Retinal pigment epithelial cell (primary cell): Measurements from ENCODE around the gene ELSPBP1.
"Not testable (repeated sequence)": the region's sequence is repeated elsewhere in the genome, so short reads cannot be mapped to it uniquely, and the experiment has no call there.

ENCODE experiments used
- DNase-seq: peaks from one replicate; pipeline ENCODE4 v3.0.0-alpha.2; 2010; ENCODE audit warnings: low read depth
- H3K4me3 ChIP-seq: 2 replicates; pipeline ENCODE4 v1.5.1; 2011; ENCODE audit warnings: mild to moderate bottlenecking, low read length, control low read depth, moderate library complexity
- TF ChIP-seq, protein P1 (sequence below): conservative IDR thresholded peaks from 2 replicates; pipeline ENCODE4 v1.5.1; 2011; ENCODE audit warnings: low read depth, low read length, control low read depth, inconsistent platforms

The ELSPBP1 gene

DNA sequence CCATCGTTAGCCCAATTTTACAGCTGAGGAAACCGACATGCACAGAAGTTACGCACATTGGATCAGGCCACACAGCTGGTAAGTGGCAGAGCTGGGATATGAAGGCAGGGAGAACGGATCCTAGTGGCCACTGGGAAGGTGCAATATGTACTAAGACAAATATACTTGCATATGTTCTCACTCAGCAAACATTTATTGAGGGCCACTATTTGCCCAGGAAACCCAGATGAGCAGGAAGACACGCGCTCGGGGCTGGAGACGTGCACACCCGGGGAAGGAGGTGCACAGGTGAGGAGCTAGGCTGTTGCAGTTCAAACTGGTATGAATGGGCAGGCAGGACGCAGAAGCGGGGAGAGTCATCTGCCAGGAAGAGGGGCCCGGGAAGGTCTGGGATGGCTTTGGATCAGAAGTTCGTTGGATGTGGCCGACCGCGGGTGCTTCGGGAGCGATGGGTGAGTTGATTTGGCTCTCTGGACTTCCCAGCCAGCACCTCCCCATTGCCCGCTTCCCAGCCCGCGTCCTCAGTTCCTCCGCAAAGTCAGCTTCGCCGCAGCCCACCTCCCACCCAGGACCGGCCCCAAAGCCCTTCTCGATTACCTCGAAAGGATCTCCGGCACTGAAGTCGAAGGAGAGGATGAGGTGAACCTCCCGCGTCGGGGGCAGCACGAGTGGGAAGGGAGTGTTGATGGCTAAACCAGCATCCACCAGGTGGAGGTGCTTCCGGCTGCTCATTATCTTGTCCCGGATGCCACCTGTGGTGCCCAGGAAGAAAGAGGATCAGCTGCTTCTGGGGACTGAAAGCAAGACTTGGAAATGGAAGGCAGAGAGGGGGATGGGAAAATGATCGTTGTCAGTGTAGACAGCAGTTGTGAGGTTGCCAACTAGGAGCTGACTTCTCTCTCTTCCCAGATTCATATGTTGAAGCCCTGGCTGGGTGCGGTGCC lies 67.2 kb downstream of the ELSPBP1 start:
- H3K4me3 ChIP-seq, result no peak overlapping the region
- TF ChIP-seq, protein P1, sequence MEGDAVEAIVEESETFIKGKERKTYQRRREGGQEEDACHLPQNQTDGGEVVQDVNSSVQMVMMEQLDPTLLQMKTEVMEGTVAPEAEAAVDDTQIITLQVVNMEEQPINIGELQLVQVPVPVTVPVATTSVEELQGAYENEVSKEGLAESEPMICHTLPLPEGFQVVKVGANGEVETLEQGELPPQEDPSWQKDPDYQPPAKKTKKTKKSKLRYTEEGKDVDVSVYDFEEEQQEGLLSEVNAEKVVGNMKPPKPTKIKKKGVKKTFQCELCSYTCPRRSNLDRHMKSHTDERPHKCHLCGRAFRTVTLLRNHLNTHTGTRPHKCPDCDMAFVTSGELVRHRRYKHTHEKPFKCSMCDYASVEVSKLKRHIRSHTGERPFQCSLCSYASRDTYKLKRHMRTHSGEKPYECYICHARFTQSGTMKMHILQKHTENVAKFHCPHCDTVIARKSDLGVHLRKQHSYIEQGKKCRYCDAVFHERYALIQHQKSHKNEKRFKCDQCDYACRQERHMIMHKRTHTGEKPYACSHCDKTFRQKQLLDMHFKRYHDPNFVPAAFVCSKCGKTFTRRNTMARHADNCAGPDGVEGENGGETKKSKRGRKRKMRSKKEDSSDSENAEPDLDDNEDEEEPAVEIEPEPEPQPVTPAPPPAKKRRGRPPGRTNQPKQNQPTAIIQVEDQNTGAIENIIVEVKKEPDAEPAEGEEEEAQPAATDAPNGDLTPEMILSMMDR, result no peak
- DNase-seq, result no peak

DNA sequence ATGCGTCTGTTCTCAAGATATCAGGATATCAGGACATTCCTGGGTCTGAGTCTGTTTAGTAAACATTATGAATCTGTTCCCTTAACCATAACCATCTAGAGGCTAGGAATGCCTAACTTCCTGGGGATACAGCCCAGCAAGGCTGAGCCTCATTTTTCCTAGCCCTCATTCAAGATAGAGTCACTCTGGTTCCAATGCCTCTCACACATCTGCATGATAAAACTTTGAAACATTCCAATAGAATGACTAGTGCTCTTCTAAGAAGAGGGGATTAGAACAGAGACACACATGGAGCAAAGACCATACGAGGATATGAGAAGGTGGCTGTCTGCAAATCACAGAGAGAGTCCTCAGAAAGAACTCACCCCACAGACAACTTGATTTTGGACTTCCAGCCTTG lies 70.1 kb downstream of the ELSPBP1 start:
- DNase-seq, result no peak
- TF ChIP-seq, protein P1, result no peak
- H3K4me3 ChIP-seq, result no peak overlapping the region

DNA sequence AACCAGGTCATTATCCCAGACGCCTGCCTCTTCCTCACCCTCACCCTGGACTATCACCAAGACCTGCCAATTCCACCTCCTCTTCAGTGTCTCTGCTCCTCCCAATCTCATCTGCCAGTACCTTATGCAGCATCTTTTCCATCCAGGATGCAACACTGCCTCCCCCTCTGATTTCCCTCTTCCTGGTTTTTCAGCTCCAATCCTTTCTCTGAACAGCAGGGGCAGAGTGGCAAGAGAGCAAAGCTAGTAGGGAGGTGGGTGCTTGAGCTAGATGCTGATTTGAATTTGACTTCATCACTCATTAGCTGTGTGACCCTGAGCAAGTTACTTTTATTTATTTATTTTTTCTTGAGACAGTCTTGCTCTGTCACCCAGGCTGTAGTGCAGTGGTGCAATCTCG lies 75.0 kb downstream of the ELSPBP1 start:
- no peak overlapping the region for H3K4me3 ChIP-seq
- no peak for DNase-seq
- TF ChIP-seq, protein P1, result no peak

DNA sequence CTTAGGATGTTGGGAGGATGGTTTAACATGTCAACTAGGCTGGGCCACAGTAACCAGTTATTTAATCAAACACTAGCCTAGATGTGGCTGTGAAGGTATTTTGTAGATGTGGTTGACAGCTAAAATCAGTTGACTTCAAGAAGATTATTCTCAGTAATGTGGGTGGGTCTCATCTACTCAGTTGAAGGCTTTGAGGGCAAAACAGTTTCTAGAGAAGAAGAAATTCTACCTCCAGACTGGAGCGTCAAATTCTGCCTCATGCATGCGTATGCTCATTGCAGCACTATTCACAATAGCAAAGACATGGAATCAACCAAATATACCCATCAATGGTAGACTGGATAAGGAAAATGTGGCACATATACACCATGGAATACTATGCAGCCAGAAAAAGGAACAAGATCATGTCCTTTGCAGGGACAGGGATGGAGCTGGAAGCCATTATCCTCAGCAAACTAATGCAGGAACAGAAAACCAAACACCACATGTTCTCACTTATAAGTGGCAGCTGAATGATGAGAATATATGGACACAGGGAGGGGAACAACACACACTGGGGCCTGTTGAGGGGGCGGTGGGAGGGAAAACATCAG lies 75.8 kb downstream of the ELSPBP1 start:
- not testable (repeated sequence) for DNase-seq, H3K4me3 ChIP-seq
